Measurements from ENCODE around the gene MSRB1.

MSRB1 gene

GRCh38 chr16:1895949-1896675 lies 46.9 kb downstream of the MSRB1 start:
- no peaks in the 10 kb centered on the region for H3K9me3 ChIP-seq (ENCODE audit: low read length)
- H3K9me2 ChIP-seq (ENCODE audit: low read depth, low read length) = no peaks in the 10 kb centered on the region
- H3K27me3 ChIP-seq (ENCODE audit: insufficient read depth, low read length) = peaks cover 3% of the 10 kb centered on the region
- TF ChIP-seq, protein P1, sequence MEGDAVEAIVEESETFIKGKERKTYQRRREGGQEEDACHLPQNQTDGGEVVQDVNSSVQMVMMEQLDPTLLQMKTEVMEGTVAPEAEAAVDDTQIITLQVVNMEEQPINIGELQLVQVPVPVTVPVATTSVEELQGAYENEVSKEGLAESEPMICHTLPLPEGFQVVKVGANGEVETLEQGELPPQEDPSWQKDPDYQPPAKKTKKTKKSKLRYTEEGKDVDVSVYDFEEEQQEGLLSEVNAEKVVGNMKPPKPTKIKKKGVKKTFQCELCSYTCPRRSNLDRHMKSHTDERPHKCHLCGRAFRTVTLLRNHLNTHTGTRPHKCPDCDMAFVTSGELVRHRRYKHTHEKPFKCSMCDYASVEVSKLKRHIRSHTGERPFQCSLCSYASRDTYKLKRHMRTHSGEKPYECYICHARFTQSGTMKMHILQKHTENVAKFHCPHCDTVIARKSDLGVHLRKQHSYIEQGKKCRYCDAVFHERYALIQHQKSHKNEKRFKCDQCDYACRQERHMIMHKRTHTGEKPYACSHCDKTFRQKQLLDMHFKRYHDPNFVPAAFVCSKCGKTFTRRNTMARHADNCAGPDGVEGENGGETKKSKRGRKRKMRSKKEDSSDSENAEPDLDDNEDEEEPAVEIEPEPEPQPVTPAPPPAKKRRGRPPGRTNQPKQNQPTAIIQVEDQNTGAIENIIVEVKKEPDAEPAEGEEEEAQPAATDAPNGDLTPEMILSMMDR (IDR thresholded peaks at IDR 0.05; ENCODE audit: low read length) = no peak
- TF ChIP-seq EZH2 (IDR thresholded peaks at IDR 0.05; ENCODE audit: borderline replicate concordance, low read length) = no peak
- H3K9ac ChIP-seq (ENCODE audit: low read length) = no peak overlapping the region
- H2AFZ ChIP-seq (ENCODE audit: low read length) = no peak overlapping the region
- H3K4me2 ChIP-seq (ENCODE audit: low read length) = no peak overlapping the region
- H3K4me3 ChIP-seq (ENCODE audit: low read depth, low read length, poor library complexity, severe bottlenecking) = no peak overlapping the region
- no peaks in the 10 kb centered on the region for H3K36me3 ChIP-seq (ENCODE audit: insufficient read depth, low read length)
- no peaks in the 10 kb centered on the region for H4K20me1 ChIP-seq (ENCODE audit: insufficient read depth, low read length)
- no peaks in the 10 kb centered on the region for H3K79me2 ChIP-seq (ENCODE audit: insufficient read depth, low read length)
- no peaks in the 10 kb centered on the region for H3F3A ChIP-seq (ENCODE audit: insufficient read depth, low read length)
- H3K27ac ChIP-seq (ENCODE audit: low read depth, low read length, poor library complexity, severe bottlenecking) = no peak overlapping the region
- H3K4me1 ChIP-seq (ENCODE audit: insufficient read depth, low read length, severe bottlenecking) = no peaks in the 10 kb centered on the region

GRCh38 chr16:1895068-1895467 lies 47.9 kb downstream of the MSRB1 start:
- Histone ChIP-seq H3K27me3 (ENCODE audit: insufficient read depth, low read length) (peaks cover 11% of the 10 kb centered on the region), H3K9ac (ENCODE audit: low read length) (no peak overlapping the region), H3K9me3 (ENCODE audit: low read length) (no peaks in the 10 kb centered on the region), H2AFZ (ENCODE audit: low read length) (no peak overlapping the region), H3K79me2 (ENCODE audit: insufficient read depth, low read length) (no peaks in the 10 kb centered on the region), H3F3A (ENCODE audit: insufficient read depth, low read length) (no peaks in the 10 kb centered on the region), H4K20me1 (ENCODE audit: insufficient read depth, low read length) (no peaks in the 10 kb centered on the region), H3K27ac (ENCODE audit: low read depth, low read length, poor library complexity, severe bottlenecking) (no peak overlapping the region), H3K4me2 (ENCODE audit: low read length) (no peak overlapping the region), H3K4me3 (ENCODE audit: low read depth, low read length, poor library complexity, severe bottlenecking) (no peak overlapping the region), H3K4me1 (ENCODE audit: insufficient read depth, low read length, severe bottlenecking) (no peaks in the 10 kb centered on the region), H3K9me2 (ENCODE audit: low read depth, low read length) (no peaks in the 10 kb centered on the region), H3K36me3 (ENCODE audit: insufficient read depth, low read length) (no peaks in the 10 kb centered on the region)
- TF ChIP-seq, protein P1 (IDR thresholded peaks at IDR 0.05; ENCODE audit: low read length) = no peak
- TF ChIP-seq EZH2 (IDR thresholded peaks at IDR 0.05; ENCODE audit: borderline replicate concordance, low read length) = no peak

DNA sequence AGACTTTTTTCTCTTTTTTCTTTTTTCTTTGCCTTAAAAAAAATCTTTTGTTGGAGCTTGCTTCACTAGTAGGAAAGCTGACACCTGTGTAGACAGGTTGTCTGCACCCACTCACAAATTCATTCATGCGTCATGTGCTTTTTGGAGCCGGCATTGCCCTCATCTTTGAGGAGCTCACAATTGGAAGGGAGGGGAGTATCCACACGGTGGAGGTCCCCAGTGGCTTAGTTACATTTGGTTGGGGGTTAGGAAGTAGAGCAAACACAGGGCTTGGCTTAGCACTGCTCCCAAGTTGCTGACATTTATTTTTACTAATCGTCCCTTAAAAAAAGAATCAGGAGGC lies 52.3 kb downstream of the MSRB1 start:
- no peak overlapping the region for H3K4me3 ChIP-seq (ENCODE audit: low read depth, low read length, poor library complexity, severe bottlenecking)

More for the DNA sequence above, 52.3 kb downstream of the MSRB1 start:
- no peak overlapping the region for H2AFZ ChIP-seq (ENCODE audit: low read length)
- no peaks in the 10 kb centered on the region for H4K20me1 ChIP-seq (ENCODE audit: insufficient read depth, low read length)
- no peak overlapping the region for H3K4me2 ChIP-seq (ENCODE audit: low read length)
- no peak overlapping the region for H3K27ac ChIP-seq (ENCODE audit: low read depth, low read length, poor library complexity, severe bottlenecking)
- H3K9me3 ChIP-seq (ENCODE audit: low read length) = no peaks in the 10 kb centered on the region
- H3K9me2 ChIP-seq (ENCODE audit: low read depth, low read length) = no peaks in the 10 kb centered on the region
- TF ChIP-seq, protein P1 (IDR thresholded peaks at IDR 0.05; ENCODE audit: low read length) = no peak
- no peak for TF ChIP-seq EZH2 (IDR thresholded peaks at IDR 0.05; ENCODE audit: borderline replicate concordance, low read length)
- H3K36me3 ChIP-seq (ENCODE audit: insufficient read depth, low read length) = no peaks in the 10 kb centered on the region
- no peak overlapping the region for H3K9ac ChIP-seq (ENCODE audit: low read length)
- 0 out of 2 replicates have a peak, but pooled peaks cover 8% of the 10 kb centered on the region for H3K27me3 ChIP-seq (ENCODE audit: insufficient read depth, low read length)
- H3K4me1 ChIP-seq (ENCODE audit: insufficient read depth, low read length, severe bottlenecking) = no peaks in the 10 kb centered on the region
- no peaks in the 10 kb centered on the region for H3F3A ChIP-seq (ENCODE audit: insufficient read depth, low read length)
- H3K79me2 ChIP-seq (ENCODE audit: insufficient read depth, low read length) = no peaks in the 10 kb centered on the region

Measured in OCI-LY1 (cell line).